Loucy (cell line): Measurements from ENCODE around the gene SPSB3.

Experiments
- H2AFZ ChIP-seq: fragments of 200-600 bp; sonication (generic); 2 replicates; pipeline ENCODE4 v1.6.0; 2016; ENCODE audit warnings: antibody characterized with exemption, mild to moderate bottlenecking, low read length, moderate library complexity
- H3F3A ChIP-seq: fragments of 200-600 bp; 2 replicates; pipeline ENCODE4 v1.6.0; 2016; ENCODE audit warnings: antibody characterized with exemption, low read depth, mild to moderate bottlenecking
- H3K27me3 ChIP-seq: fragments of 200-600 bp; sonication (generic); 2 replicates; pipeline ENCODE4 v1.6.1; 2014; ENCODE audit warnings: low read length, mild to moderate bottlenecking; ENCODE audit not compliant: insufficient read depth, poor library complexity, severe bottlenecking
- H3K36me3 ChIP-seq: fragments of 200-600 bp; sonication (generic); 2 replicates; pipeline ENCODE4 v1.6.1; 2016; ENCODE audit warnings: low read length; ENCODE audit not compliant: insufficient read depth
- H3K4me1 ChIP-seq: fragments of 200-600 bp; sonication (generic); 2 replicates; pipeline ENCODE4 v1.5.1; 2014; ENCODE audit warnings: low read length, mild to moderate bottlenecking; ENCODE audit not compliant: insufficient read depth, poor library complexity, severe bottlenecking
- H3K4me2 ChIP-seq: fragments of 200-600 bp; sonication (generic); 2 replicates; pipeline ENCODE4 v1.6.0; 2014; ENCODE audit warnings: antibody characterized with exemption, low read length, low read depth, mild to moderate bottlenecking; ENCODE audit not compliant: poor library complexity, severe bottlenecking
- H3K4me3 ChIP-seq: fragments of 200-600 bp; sonication (generic); 2 replicates; pipeline ENCODE4 v1.5.1; 2014; ENCODE audit warnings: low read length, mild to moderate bottlenecking, mixed read lengths; ENCODE audit not compliant: poor library complexity, severe bottlenecking
- H3K79me2 ChIP-seq: fragments of 200-600 bp; sonication (generic); 2 replicates; pipeline ENCODE4 v1.6.1; 2014; ENCODE audit warnings: low read length; ENCODE audit not compliant: insufficient read depth
- H3K9ac ChIP-seq: fragments of 200-600 bp; sonication (generic); 2 replicates; pipeline ENCODE4 v1.6.0; 2014; ENCODE audit warnings: mild to moderate bottlenecking, low read depth, low read length, moderate library complexity; ENCODE audit not compliant: poor library complexity, severe bottlenecking
- H3K9me2 ChIP-seq: fragments of 200-600 bp; sonication (generic); replicated peaks from 2 replicates; pipeline ENCODE4 v1.6.1; 2016; ENCODE audit warnings: low read depth, low read length, mixed read lengths
- H3K9me3 ChIP-seq: fragments of 200-600 bp; sonication (generic); 2 replicates; pipeline ENCODE4 v1.6.1; 2014; ENCODE audit warnings: mild to moderate bottlenecking, antibody characterized with exemption, low read length, low read depth; ENCODE audit not compliant: insufficient read depth
- H4K20me1 ChIP-seq: fragments of 200-600 bp; sonication (generic); 2 replicates; pipeline ENCODE4 v1.6.0; 2014; ENCODE audit warnings: antibody characterized with exemption, low read length, mild to moderate bottlenecking; ENCODE audit not compliant: insufficient read depth, poor library complexity, severe bottlenecking
- EZH2phosphoT487 ChIP-seq: fragments of 200-600 bp; IDR thresholded peaks from 2 replicates; pipeline ENCODE4 v1.6.1; 2018; ENCODE audit warnings: antibody characterized with exemption, mild to moderate bottlenecking, moderate library complexity, borderline replicate concordance
- TF ChIP-seq, protein P1 (sequence below): fragments of 200-600 bp; sonication (generic); conservative IDR thresholded peaks from 2 replicates; pipeline ENCODE4 v1.5.1; 2014; ENCODE audit warnings: mild to moderate bottlenecking, antibody characterized with exemption, low read length

Gene SPSB3

DNA sequence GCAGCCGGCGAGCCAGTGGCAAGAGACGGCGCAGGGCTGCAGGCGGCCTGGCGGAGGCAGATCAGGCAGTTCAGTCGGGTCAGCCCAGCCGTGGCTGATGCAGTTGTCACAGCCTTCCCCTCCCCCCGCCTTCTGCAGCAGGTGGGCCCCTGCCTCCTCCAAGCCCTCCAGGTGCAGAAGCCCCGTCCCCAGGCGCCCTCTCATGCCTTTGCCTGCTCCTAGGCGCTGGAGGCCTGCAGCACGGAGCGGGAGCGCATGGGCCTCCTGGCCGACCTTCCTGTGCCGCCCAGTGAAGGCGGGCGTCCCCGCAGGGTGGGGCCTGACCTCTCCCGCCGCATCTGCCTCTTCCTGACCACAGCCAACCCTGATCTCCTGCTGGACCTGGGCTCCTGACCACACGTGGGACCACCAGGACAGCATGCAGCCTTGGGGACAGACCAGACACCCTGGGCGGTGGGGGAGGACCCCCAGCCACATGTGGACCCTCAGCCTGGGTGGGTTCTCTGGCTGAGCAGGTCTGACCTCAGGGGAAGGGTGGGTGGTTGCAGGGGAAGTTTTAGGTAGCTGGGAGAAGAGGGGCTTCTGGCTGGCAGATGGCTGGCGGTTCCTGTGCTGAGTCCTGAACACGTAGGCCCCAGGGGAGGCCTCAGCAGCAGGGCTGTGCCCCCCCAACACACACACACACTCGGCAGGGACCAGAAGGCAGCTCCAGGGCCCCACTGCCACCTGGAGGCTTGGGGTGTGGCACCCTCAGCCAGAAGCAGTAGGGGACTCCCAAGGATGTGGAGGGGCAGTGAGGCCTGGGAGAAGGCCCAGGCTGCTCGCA, 6.3 kb downstream of the SPSB3 start:
- Histone ChIP-seq H3F3A (no peaks in the 10 kb centered on the region), H3K36me3 (no peaks in the 10 kb centered on the region), H4K20me1 (peaks cover 10% of the 10 kb centered on the region), H3K27me3 (no peaks in the 10 kb centered on the region), H3K9me3 (no peaks in the 10 kb centered on the region), H3K9ac (no peak overlapping the region), H2AFZ (no peak overlapping the region), H3K4me1 (no peaks in the 10 kb centered on the region), H3K4me3 (no peak overlapping the region), H3K9me2 (no peaks in the 10 kb centered on the region), H3K4me2 (no peak overlapping the region), H3K79me2 (peaks cover 34% of the 10 kb centered on the region; the same call in 1 of the 2 replicates)
- TF ChIP-seq, protein P1, sequence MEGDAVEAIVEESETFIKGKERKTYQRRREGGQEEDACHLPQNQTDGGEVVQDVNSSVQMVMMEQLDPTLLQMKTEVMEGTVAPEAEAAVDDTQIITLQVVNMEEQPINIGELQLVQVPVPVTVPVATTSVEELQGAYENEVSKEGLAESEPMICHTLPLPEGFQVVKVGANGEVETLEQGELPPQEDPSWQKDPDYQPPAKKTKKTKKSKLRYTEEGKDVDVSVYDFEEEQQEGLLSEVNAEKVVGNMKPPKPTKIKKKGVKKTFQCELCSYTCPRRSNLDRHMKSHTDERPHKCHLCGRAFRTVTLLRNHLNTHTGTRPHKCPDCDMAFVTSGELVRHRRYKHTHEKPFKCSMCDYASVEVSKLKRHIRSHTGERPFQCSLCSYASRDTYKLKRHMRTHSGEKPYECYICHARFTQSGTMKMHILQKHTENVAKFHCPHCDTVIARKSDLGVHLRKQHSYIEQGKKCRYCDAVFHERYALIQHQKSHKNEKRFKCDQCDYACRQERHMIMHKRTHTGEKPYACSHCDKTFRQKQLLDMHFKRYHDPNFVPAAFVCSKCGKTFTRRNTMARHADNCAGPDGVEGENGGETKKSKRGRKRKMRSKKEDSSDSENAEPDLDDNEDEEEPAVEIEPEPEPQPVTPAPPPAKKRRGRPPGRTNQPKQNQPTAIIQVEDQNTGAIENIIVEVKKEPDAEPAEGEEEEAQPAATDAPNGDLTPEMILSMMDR: no peak
- no peak for TF ChIP-seq EZH2phosphoT487

DNA sequence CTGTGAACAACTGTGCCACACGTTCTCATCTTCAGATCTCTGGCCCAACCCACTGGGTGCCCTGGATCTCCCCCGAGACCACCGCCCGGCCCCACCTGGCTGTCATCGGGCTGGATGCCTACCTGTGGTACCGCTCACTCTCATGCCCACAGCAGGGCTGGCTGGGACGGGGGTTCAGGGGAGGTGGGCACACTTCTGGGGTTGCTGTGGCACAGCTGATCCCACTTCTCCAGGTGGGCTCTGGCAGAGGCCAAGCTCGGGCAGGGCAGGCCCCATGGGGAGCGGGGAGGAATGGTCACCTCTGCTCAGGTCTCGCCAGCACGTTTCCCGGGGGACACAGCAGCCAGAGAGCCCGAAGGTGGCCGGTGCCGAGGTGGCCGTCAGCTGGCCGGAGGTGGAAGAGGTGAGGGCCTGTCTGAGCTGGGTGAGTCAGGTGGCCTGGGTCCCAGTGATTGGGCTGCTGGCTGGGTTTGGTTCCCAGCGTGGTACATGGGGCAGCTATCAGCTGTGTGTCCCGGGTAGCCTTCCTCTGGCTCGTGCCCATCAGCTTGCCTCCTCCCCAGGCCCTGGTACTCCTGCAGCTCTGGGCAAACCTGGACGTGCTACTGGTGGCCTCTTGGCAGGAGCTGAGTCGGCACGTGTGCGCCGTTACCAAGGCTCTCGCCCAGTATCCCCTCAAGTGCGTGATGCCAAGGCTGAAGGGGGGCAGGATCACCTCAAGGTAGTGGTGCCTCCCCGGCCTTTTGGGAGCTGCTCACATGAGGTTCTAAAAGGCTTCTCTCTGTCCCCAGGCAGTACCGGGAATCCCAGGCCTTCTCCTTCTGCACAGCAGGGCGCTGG, 7.1 kb downstream of the SPSB3 start:
- Histone ChIP-seq H3K9me2 (no peaks in the 10 kb centered on the region), H2AFZ (no peak overlapping the region), H3K9ac (no peak overlapping the region), H4K20me1 (peaks cover 10% of the 10 kb centered on the region), H3F3A (no peaks in the 10 kb centered on the region), H3K79me2 (peaks cover 26% of the 10 kb centered on the region; the same call in 1 of the 2 replicates), H3K4me3 (no peak overlapping the region), H3K27me3 (no peaks in the 10 kb centered on the region), H3K9me3 (no peaks in the 10 kb centered on the region), H3K4me2 (no peak overlapping the region), H3K36me3 (no peaks in the 10 kb centered on the region), H3K4me1 (no peaks in the 10 kb centered on the region)
- TF ChIP-seq, protein P1: no peak
- TF ChIP-seq EZH2phosphoT487: no peak

DNA sequence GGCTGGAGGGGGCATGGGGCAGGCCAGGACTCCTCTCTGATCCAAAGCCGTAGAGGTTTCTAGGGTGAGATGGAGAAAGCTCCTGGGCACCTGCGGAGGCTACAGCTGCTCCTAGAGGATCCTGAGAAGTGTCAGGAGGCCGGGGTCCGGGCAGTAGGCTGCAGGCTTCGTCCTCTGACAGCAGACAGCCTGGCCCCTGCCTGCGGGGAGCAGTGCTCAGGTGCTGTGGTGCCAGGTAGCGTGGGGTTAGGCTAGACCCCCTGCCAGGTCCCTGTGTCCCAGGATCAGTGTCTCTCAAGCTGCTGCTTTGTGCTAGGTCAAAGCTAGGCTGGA, 8.0 kb downstream of the SPSB3 start:
- Histone ChIP-seq H2AFZ (no peak overlapping the region), H3K9me2 (no peaks in the 10 kb centered on the region), H3K9me3 (no peaks in the 10 kb centered on the region), H3K9ac (peak overlapping the region; percentile 86), H3K36me3 (no peaks in the 10 kb centered on the region), H3K4me1 (no peaks in the 10 kb centered on the region), H3K79me2 (peaks cover 23% of the 10 kb centered on the region; the same call in 1 of the 2 replicates), H3K4me2 (peak overlapping the region; percentile 83), H3K27me3 (no peaks in the 10 kb centered on the region), H3K4me3 (peak overlapping the region; percentile 95), H4K20me1 (peaks cover 10% of the 10 kb centered on the region), H3F3A (no peaks in the 10 kb centered on the region)
- TF ChIP-seq EZH2phosphoT487: no peak
- TF ChIP-seq, protein P1: no peak
